Upper lobe of right lung (tissue), 1 donor: ENCODE results near the gene CLCN1. TPM values are rescaled to one million over a fixed set of nuclear protein-coding genes. Genes with fewer than 3 reads are reported as not detected.

Experiments
- ATAC-seq: fragments of 200-7000 bp; cut with Tn5 transposase; one replicate; pipeline ENCODE4 v1.9.1; 2020; ENCODE audit warnings: mild to moderate bottlenecking, moderate library complexity
- DNase-seq: peaks from one replicate; pipeline ENCODE4 v3.0.0-alpha.2; 2020
- H3K27ac ChIP-seq: fragments of 200-600 bp; one replicate; pipeline ENCODE4 v1.8.0; 2022
- H3K27me3 ChIP-seq: fragments of 200-600 bp; one replicate; pipeline ENCODE4 v1.8.0; 2022; ENCODE audit warnings: mild to moderate bottlenecking
- H3K36me3 ChIP-seq: fragments of 200-600 bp; one replicate; pipeline ENCODE4 v1.8.0; 2022
- H3K4me1 ChIP-seq: fragments of 200-600 bp; one replicate; pipeline ENCODE4 v1.8.0; 2022
- H3K4me3 ChIP-seq: fragments of 200-600 bp; one replicate; pipeline ENCODE4 v1.8.0; 2022; ENCODE audit warnings: mild to moderate bottlenecking
- H3K9me3 ChIP-seq: fragments of 200-600 bp; one replicate; pipeline ENCODE4 v1.8.0; 2022
- CTCF ChIP-seq: fragments of 200-600 bp; IDR thresholded peaks from one replicate; pipeline ENCODE4 v1.8.0; 2022; ENCODE audit warnings: antibody characterized with exemption
- intact Hi-C: fragments of 100-400 bp; cut with DNase I; formaldehyde crosslinking; loops from one replicate; pipeline ENCODE4 v1.11.0; 2022
- total RNA-seq: library from RNA; stranded (reverse); fragmentation: NEBNext Ultra II Directional; extraction: Animal tissue kit (Norgen Biotek cat#: 25700); gene quantifications from one replicate; pipeline ENCODE4 v1.2.1, GENCODE V29; 2021
- donor health status: DM: no; HTN: yes; CAD: no; lungs with severe emphysema.

CLCN1 gene
- total RNA-seq, 1 donor from 2014 or later, result not detected

DNA sequence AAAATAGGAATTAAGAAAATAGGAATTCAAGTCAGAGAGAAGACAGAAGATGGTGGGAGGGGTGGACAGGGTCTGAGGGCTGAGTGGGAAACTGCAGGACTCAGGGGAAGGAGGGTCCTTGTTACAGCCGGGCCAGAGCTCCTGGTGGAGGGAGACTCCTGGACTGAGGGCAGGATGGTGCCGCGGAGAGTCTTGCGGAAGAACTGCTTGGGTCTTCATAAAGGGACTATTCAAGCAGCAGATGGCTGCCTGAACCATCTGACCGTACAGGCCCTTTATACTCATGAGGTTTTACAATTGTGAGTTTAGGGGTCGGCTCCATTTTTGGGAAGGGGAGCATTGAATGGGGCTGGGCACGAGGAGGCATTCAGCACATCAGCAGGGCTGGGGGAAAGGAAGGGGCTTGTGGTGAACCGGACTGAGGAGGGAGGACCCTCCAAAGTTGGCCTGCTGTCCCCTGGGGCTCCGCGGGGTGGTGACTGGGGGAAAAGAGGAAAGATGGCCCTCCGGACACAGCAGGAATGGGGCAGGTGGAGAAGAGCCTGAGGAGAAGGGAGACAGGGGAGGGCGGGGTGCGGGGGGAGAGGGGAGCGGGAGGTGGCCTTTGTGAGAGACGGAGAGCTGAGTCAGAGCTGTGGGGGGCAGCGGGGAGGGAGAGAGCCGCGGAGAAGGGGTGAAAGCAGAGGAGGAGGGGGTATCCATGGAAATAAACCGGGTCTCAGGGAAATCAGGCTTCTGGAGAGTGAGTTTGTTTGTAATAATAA lies 45.1 kb downstream of the CLCN1 start:
- DNase-seq, result no peak
- no peak for TF ChIP-seq CTCF
- Histone ChIP-seq H3K27ac (no peak overlapping the region), H3K9me3 (no peaks in the 10 kb centered on the region), H3K27me3 (peaks cover 24% of the 10 kb centered on the region), H3K36me3 (no peaks in the 10 kb centered on the region), H3K4me1 (peaks cover 4% of the 10 kb centered on the region), H3K4me3 (no peak overlapping the region)
- intact Hi-C loops, result no loop called here
- no peak for ATAC-seq

GRCh38 chr7:143361552-143362130 lies 45.7 kb downstream of the CLCN1 start:
- Histone ChIP-seq H3K36me3 (no peaks in the 10 kb centered on the region), H3K4me3 (peak overlapping the region; percentile 52), H3K27ac (no peak overlapping the region), H3K4me1 (peaks cover 4% of the 10 kb centered on the region), H3K27me3 (peaks cover 24% of the 10 kb centered on the region), H3K9me3 (no peaks in the 10 kb centered on the region)
- intact Hi-C loops, result no loop called here
- no peak for TF ChIP-seq CTCF
- no peak for DNase-seq
- ATAC-seq, result no peak

- Histone ChIP-seq H3K27ac (no peak within 1 kb of the TSS), H3K36me3 (no peaks in the 10 kb centered on the region), H3K4me1 (peaks cover 4% of the 10 kb centered on the region), H3K9me3 (no peaks in the 10 kb centered on the region), H3K4me3 (peak within 1 kb of the TSS; percentile 52), H3K27me3 (peaks cover 24% of the 10 kb centered on the region)
- intact Hi-C loops, result no loop called here
- no peak for TF ChIP-seq CTCF
- no peak for DNase-seq
- peak; percentile 45 for ATAC-seq
These were observed 46.5 kb downstream of the CLCN1 start, which contains the start of gene FAM131B for GRCh38 chr7:143362131-143363015. FAM131B (minus strand) TSS chr7:143362713; CDS start chr7:143362603, 110 bp downstream.

GRCh38 chr7:143363016-143363937 lies 47.4 kb downstream of the CLCN1 start:
- Histone ChIP-seq H3K9me3 (no peaks in the 10 kb centered on the region), H3K4me3 (peak overlapping the region; percentile 52), H3K27ac (no peak overlapping the region), H3K4me1 (peaks cover 4% of the 10 kb centered on the region), H3K27me3 (peaks cover 24% of the 10 kb centered on the region), H3K36me3 (no peaks in the 10 kb centered on the region)
- ATAC-seq, result no peak
- no peak for TF ChIP-seq CTCF
- no peak for DNase-seq
- intact Hi-C loops, result no loop called here

DNA sequence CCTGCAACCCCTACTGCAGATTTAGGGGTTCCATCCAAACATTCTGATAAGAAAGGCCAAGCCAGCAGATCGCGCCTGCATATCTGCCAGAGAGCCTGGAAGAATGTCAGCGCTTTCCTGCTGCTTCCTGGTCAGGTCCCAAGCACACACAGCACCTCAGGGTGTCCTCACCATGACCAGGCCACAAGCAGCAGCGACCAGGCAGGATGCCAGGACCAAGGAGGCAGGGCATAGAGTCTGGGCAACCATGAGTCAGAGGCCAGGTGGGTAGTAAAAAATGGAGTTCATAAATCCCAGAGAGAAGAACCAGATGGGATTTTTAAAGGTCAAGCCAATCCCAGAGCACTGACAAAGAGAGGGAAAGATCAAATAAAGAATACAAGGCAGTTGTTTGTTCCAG lies 52.1 kb downstream of the CLCN1 start:
- Histone ChIP-seq H3K9me3 (no peaks in the 10 kb centered on the region), H3K4me1 (no peaks in the 10 kb centered on the region), H3K4me3 (no peak overlapping the region), H3K27ac (no peak overlapping the region), H3K36me3 (no peaks in the 10 kb centered on the region), H3K27me3 (peaks cover 13% of the 10 kb centered on the region)
- no peak for TF ChIP-seq CTCF
- ATAC-seq (peak; percentile 20), DNase-seq (no peak)
- intact Hi-C loops, result no loop called here
